HAP-1 (cell line): ENCODE results near the gene CLIP3.
A peak's percentile ranks its signal among the peaks of the same experiment; 100 is the strongest.
"Not testable (repeated sequence)": the region's sequence is repeated elsewhere in the genome, so short reads cannot be mapped to it uniquely, and the experiment has no call there.

Experiments
- DNase-seq, 2 experiments: peaks; one replicate each; pipeline ENCODE4 v3.0.0-alpha.2; 2016 to 2020; ENCODE audit warnings: low spot score in 2 of 2
- H3K27me3 ChIP-seq: fragments of 250-450 bp; sonication (Bioruptor Pico); 2 replicates; pipeline ENCODE4 v1.5.1; 2020; ENCODE audit warnings: low read depth, mild to moderate bottlenecking, moderate library complexity
- H3K36me3 ChIP-seq: fragments of 250-450 bp; sonication (Bioruptor Pico); replicated peaks from 2 replicates; pipeline ENCODE4 v1.5.1; 2020; ENCODE audit warnings: mild to moderate bottlenecking
- H3K4me1 ChIP-seq: fragments of 250-450 bp; sonication (Bioruptor Pico); 2 replicates; pipeline ENCODE4 v1.5.1; 2020; ENCODE audit warnings: mild to moderate bottlenecking
- H3K4me3 ChIP-seq: fragments of 250-450 bp; sonication (Bioruptor Pico); 2 replicates; pipeline ENCODE4 v1.5.1; 2020; ENCODE audit warnings: mild to moderate bottlenecking, moderate library complexity
- H3K9me3 ChIP-seq: fragments of 250-450 bp; sonication (Bioruptor Pico); 2 replicates; pipeline ENCODE4 v1.5.1; 2020; ENCODE audit warnings: mild to moderate bottlenecking, moderate library complexity
- in situ Hi-C: fragments of 300-500 bp; cut with MboI; formaldehyde crosslinking; loops from 3 replicates; pipeline ENCODE4 v1.14.3; 2020; ENCODE audit warnings: low sequenced_read_pairs, inconsistent platforms, mixed read lengths

CLIP3 gene

DNA sequence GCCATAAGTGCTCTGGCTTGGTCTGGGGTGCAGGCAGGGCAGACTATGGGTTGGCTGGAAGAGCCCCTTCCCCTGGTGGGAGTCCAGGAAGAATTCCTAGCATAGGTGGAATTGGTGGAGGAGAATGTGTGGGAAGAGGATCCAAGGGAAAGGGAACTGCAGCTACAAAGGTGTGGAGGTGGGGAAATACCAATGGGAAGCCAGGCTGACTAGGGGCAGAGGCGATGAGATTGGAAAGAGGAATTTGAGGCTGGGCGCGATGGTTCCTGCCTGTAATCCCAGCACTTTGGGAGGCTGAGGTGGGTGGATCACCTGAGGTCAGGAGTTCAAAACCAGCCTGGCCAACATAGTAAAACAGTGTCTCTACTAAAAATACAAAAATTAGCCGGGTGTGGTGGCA is 42.5 kb downstream of the CLIP3 start:
- peaks cover 5% of the 10 kb centered on the region; the same call in 1 of the 2 replicates for H3K4me1 ChIP-seq
- H3K4me3 ChIP-seq = no peak overlapping the region
- no peaks in the 10 kb centered on the region for H3K36me3 ChIP-seq
- no peak for DNase-seq
- in situ Hi-C loops = no loop called here
- H3K27me3 ChIP-seq = no peaks in the 10 kb centered on the region
- H3K9me3 ChIP-seq = no peaks in the 10 kb centered on the region

DNA sequence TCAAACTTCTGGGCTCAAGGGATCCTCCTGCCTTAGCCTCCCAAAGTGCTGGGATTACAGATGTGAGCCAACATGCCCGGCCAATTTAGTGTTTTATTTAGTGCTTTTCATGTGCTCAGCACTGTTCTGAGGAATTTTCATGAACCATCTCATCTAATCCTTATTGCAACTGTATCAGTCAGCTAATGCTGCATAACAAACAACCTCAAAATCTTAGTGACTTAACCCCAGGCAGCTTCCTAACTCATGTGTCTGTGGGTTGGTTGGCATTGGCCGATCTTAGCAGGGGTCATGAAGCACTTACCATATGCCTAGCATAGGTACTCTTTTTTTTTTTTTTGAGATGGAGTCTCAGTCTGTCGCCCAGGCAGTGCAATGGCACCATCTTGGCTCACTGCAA is 43.8 kb downstream of the CLIP3 start:
- Histone ChIP-seq H3K4me1 (peaks cover 2% of the 10 kb centered on the region; the same call in 1 of the 2 replicates), H3K4me3 (no peak overlapping the region), H3K9me3 (no peaks in the 10 kb centered on the region), H3K36me3 (no peaks in the 10 kb centered on the region), H3K27me3 (no peaks in the 10 kb centered on the region)
- no peak for DNase-seq
- in situ Hi-C loops = no loop called here

GRCh38 chr19:35987571-35987896 is 45.1 kb downstream of the CLIP3 start:
- Histone ChIP-seq H3K4me1 (peaks cover 2% of the 10 kb centered on the region; the same call in 1 of the 2 replicates), H3K9me3 (no peaks in the 10 kb centered on the region), H3K4me3 (peak overlapping the region; percentile 31), H3K36me3 (no peaks in the 10 kb centered on the region), H3K27me3 (no peaks in the 10 kb centered on the region)
- in situ Hi-C loops = no loop called here
- no peak for DNase-seq

DNA sequence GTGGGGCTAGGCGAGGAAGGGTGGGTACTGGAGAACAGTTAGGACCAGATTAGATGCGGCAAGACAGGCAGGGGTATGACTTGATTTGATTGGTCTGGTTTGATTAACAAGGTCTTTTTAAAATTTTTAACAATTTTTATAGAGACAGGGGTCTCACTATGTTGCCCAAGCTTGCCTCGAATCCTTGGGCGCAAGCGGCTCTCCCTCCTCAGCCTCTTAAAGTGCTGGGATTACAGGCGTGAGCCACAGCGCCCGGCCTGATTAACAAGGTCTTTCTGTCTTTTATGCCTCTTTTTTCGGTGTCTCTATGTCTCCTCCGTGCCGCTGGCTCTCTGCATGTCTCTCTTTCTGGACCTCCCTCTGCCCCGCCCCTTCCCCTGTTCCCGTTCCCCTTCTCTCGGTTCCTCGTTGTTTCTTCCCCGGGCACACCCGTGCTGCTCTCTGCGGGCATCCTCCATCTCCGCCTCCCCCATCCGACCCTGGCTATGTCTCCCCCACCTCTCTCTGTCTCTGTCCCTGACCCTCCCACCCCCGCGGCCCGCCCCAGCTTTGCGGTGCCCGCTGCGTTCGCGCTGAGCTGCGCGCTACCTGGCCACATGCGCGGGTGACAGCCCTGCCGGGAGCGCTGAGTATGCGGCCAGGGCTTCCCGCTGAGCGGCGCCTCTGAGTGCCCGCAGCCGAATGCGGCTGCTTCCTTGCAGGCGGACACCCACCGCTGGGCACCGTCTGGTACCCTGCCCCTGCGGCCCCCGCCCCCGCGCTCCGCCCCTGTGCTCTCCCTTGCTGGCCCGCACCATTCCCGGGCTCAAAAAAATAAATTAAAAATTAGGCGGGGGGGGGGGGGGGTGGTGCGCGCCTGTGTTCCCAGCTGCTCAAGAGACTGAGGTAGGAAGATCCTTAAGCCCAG is 45.8 kb downstream of the CLIP3 start:
- in situ Hi-C loops = no loop called here
- Histone ChIP-seq H3K27me3 (no peaks in the 10 kb centered on the region), H3K4me3 (peak overlapping the region; percentile 31), H3K4me1 (peaks cover 2% of the 10 kb centered on the region; the same call in 1 of the 2 replicates), H3K9me3 (no peaks in the 10 kb centered on the region), H3K36me3 (no peaks in the 10 kb centered on the region)
- peak; percentile 47 to 79 for DNase-seq

DNA sequence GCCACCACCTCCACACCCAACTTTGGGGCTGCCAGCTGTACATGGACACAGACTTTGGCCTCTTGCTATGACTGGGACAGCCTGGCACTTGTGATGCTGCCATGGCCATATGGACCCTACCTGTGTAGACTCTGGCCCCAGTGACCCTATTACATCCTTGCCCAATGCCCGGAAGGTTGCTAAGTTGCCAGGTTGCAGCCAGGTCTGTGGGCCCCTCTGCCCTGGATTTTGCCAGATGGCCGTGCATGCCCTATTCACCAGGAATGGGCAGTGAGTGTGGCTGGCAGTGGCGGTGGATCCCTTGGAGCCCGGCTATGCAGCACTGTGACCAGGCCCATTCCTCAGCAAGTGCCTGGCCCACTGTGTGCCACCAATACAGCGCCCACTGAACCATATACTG is 46.6 kb downstream of the CLIP3 start:
- H3K9me3 ChIP-seq = no peaks in the 10 kb centered on the region
- peaks cover 2% of the 10 kb centered on the region; the same call in 1 of the 2 replicates for H3K4me1 ChIP-seq
- no peaks in the 10 kb centered on the region for H3K27me3 ChIP-seq
- no peaks in the 10 kb centered on the region for H3K36me3 ChIP-seq
- in situ Hi-C loops = no loop called here
- H3K4me3 ChIP-seq = no peak overlapping the region
- DNase-seq = no peak

GRCh38 chr19:35983177-35983576 is 49.5 kb downstream of the CLIP3 start:
- H3K4me3 ChIP-seq = no peak overlapping the region
- peaks cover 2% of the 10 kb centered on the region; the same call in 1 of the 2 replicates for H3K4me1 ChIP-seq
- in situ Hi-C loops = no loop called here
- no peak for DNase-seq
- no peaks in the 10 kb centered on the region for H3K36me3 ChIP-seq
- H3K27me3 ChIP-seq = no peaks in the 10 kb centered on the region
- H3K9me3 ChIP-seq = no peaks in the 10 kb centered on the region

GRCh38 chr19:35980997-35981396 is 51.7 kb downstream of the CLIP3 start:
- DNase-seq, H3K36me3 ChIP-seq, H3K4me3 ChIP-seq, H3K4me1 ChIP-seq, H3K9me3 ChIP-seq, H3K27me3 ChIP-seq, in situ Hi-C loops: not testable (repeated sequence)

DNA sequence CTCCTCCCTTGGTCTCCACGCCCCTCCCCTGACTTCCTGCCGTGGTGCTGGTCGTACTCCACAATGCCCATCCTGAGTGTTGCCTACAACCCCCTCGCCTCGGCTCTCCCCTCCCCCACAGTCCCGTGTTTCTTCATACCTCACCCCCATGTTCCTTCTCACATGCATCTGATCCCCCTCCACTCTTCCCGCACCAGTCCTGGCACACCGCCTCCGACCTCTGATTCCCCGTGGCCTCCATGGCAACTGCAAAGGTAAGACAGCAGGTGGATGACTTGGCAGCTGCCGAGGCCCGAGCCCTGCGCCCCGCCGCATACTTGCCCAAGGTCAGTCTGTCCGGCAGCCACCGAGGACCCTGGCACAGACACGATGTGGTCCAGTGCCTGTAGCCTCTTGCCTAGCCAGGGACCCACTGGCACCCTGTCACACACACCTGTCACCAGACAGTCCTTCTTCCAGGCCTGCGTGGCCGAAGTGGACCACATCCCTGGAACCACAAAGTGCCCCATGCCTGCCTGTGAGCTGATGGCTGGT is 53.8 kb downstream of the CLIP3 start:
- no peaks in the 10 kb centered on the region for H3K36me3 ChIP-seq
- H3K4me1 ChIP-seq = no peaks in the 10 kb centered on the region
- in situ Hi-C loops = no loop called here
- no peaks in the 10 kb centered on the region for H3K9me3 ChIP-seq
- H3K27me3 ChIP-seq = peaks cover 2% of the 10 kb centered on the region; the same call in 1 of the 2 replicates
- no peak overlapping the region for H3K4me3 ChIP-seq
- no peak for DNase-seq

DNA sequence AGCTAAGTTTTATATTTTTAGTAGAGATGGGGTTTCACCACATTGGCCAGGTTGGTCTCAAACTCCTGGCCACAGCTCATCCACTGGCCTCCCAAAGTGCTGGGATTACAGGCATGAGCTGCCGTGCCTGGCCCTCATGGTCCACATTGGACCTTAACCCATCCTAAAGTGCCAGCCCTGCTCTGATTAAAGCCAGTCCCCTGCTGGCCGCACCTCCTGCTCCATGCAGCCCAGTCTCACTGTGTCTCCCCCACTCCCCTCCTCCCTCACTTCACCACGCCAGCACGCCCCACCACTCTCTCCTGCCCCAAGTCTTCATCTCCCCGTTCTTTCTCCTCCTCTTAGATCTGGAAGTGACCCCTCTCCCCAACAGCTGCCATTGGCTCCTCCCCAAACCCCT is 54.4 kb downstream of the CLIP3 start:
- H3K36me3 ChIP-seq = no peaks in the 10 kb centered on the region
- H3K4me1 ChIP-seq = no peaks in the 10 kb centered on the region
- no peak for DNase-seq
- in situ Hi-C loops = no loop called here
- H3K27me3 ChIP-seq = peaks cover 2% of the 10 kb centered on the region; the same call in 1 of the 2 replicates
- H3K9me3 ChIP-seq = no peaks in the 10 kb centered on the region
- no peak overlapping the region for H3K4me3 ChIP-seq

DNA sequence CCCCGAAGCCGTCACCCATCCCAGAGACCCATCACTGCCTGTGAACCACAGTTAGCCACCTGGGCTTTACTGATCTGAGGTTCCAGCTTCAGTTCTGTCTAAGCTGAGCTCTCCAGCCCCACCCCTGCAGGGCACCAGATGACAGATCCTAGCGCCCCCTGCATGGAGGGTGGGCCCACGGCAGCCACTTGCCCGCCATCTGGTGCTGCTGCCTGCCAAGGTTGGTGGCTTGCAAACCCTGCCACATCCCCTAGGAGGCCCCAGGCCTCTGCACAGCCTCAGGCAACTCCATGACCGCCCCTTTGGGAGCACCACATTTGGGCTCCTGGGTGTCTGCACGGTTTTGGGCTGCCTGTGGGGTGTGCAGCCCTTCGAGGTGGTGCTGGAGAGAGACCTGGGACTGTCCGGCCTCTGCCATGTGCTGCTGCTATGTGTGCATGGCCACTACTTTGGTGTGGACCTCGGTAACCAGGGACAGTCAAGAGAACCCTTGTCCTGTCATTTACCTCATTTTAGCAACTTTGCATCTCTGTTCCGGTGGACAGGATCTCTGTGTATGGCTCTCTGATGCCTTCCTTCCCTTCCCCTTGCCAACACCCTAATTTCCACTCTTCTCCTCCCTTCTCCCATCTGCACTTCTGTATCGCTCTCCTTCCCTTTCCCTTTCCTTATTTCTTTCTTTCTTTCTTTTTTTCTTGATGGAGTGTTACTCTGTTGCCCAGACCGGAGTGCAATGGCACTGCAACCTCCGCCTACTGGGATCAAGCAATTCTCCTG is 55.0 kb downstream of the CLIP3 start:
- Histone ChIP-seq H3K27me3 (peaks cover 2% of the 10 kb centered on the region; the same call in 1 of the 2 replicates), H3K36me3 (no peaks in the 10 kb centered on the region), H3K9me3 (no peaks in the 10 kb centered on the region), H3K4me1 (no peaks in the 10 kb centered on the region), H3K4me3 (no peak overlapping the region)
- in situ Hi-C loops = no loop called here
- DNase-seq = peak in 1 of 2 experiments; percentile 68

GRCh38 chr19:35975608-35976214 is 57.0 kb downstream of the CLIP3 start:
- DNase-seq = peak; percentile 33 to 53
- in situ Hi-C loops = no loop called here
- Histone ChIP-seq H3K4me3 (no peak overlapping the region), H3K9me3 (no peaks in the 10 kb centered on the region), H3K4me1 (no peaks in the 10 kb centered on the region), H3K27me3 (peaks cover 2% of the 10 kb centered on the region; the same call in 1 of the 2 replicates), H3K36me3 (no peaks in the 10 kb centered on the region)

DNA sequence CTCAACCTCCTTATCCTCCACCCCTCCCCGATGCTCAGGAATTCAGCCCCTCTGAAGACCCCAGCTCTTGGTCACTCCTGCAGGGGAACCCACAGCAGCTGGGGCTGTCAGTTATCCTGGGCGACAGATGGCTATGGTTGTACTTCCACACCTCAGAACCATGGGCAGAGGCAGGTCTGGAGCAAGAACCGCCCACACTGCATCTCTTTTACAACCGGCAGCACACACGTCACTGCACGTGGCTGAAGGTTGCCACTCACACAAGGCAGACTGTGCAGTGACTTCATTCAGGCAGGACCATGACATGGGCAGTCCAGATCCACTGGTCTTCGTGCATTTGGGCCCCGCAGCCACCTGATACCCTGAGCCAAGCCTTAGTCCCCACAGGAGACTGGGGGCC is 59.2 kb downstream of the CLIP3 start:
- DNase-seq = no peak
- no peaks in the 10 kb centered on the region for H3K4me1 ChIP-seq
- H3K36me3 ChIP-seq = no peaks in the 10 kb centered on the region
- in situ Hi-C loops = no loop called here
- no peaks in the 10 kb centered on the region for H3K9me3 ChIP-seq
- H3K27me3 ChIP-seq = peaks cover 2% of the 10 kb centered on the region; the same call in 1 of the 2 replicates
- H3K4me3 ChIP-seq = no peak overlapping the region

DNA sequence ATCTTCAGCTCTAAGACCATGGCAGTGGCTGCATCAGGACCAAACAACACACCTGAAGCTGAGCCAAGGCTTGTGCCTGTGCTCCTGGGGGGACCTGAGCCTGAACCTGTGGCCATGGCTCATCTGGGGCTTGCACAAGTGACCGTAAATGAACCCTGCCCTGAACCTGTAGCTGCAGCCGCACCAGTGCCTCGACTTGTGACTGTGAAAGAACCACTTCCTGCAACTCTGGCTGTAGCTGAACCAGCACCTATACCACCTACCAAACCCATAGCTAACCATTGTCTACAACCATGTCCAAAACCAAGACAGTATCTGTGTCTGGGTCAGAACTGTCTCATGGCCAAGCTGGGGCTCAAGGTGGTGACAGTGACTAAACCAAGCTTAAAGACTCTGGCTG is 65.9 kb downstream of the CLIP3 start:
- no peaks in the 10 kb centered on the region for H3K27me3 ChIP-seq
- no peaks in the 10 kb centered on the region for H3K36me3 ChIP-seq
- DNase-seq = no peak
- in situ Hi-C loops = no loop called here
- H3K4me1 ChIP-seq = no peaks in the 10 kb centered on the region
- H3K4me3 ChIP-seq = no peak overlapping the region
- H3K9me3 ChIP-seq = no peaks in the 10 kb centered on the region
